Amniotic epithelial cell (primary cell): ENCODE results near the gene CEP192.
A peak's percentile ranks its signal among the peaks of the same experiment; 100 is the strongest.

Source experiments
- DNase-seq: peaks from one replicate; pipeline ENCODE4 v3.0.0-alpha.2; 2010; ENCODE audit warnings: low read depth

Gene CEP192

DNA sequence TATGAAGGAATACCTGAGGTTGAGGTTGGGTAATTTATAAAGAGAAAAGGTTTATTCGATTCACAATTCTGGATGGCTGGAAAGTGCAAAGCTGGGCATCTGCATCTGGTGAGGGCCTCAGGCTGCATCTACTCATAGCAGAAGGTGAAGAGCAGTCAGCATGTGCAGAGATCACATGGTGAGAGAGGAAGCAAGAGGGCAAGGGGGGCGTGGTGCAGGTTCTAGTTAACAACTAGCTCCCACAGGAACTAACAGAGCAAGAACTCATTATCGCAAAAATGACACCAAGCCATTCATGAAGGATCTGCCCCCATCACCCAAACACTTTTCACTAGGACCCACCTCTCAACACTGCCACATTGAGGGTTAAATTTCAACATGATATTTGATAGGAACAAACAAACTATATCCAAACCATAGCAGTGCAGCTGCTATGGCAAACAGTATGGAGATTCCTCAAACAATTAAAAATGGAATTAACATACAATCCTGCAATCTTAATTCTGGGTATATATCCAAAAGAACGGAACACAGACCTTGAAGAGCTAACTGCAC, 154.6 kb downstream of the CEP192 start:
- DNase-seq = no peak

DNA sequence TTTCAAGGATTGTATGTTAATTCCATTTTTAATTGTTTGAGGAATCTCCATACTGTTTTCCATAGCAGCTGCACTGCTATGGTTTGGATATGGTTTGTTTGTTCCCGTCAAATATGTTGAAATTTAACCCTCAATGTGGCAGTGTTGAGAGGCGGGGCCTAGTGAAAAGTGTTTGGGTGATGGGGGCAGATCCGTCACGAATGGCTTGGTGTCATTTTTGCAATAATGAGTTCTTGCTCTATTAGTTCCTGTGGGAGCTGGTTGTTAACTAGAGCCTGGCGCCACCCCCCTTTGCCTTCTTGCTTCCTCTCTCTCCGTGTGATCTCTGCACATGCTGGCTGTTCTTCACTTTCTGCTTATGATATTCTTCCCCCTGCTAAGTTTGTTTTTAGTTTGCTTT, 156.0 kb downstream of the CEP192 start:
- DNase-seq = no peak

DNA sequence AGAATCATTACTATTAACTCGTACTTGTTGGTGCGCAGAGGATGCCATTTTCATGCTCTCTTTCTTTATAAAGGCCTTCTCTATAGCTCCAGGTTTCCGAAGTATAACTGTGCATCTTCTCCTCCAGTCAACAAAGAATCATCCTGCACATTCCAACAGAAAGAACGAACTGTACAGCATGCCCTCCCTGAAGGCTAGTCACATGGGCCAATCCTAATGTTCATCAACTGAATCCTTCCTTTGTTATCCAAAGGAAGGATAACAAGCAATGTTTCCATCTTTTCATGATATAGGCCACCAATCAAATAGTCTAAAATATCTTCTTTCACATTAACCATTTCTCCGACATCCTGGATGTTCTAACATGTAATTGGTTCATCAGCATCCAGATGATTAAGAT, 160.5 kb downstream of the CEP192 start:
- no peak for DNase-seq

DNA sequence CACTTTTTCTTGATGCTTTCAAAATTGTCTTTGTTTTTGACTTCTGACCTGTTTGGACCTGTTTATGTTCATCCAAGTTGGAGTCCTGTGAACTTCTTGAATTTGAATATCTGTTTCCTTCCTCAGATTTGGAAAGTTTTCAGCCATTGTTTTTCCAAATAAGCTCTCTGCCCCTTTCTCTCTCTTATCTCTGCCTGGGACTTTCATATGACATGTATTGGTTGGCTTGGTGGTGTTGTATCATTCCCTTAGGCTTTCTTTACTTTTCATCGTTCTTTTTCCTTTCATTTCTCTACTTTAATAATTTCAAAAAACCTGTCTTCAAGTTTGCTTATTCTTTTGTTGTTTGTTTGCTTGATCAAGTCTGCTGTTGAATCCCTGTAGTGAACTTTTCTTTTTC, 167.3 kb downstream of the CEP192 start:
- no peak for DNase-seq

DNA sequence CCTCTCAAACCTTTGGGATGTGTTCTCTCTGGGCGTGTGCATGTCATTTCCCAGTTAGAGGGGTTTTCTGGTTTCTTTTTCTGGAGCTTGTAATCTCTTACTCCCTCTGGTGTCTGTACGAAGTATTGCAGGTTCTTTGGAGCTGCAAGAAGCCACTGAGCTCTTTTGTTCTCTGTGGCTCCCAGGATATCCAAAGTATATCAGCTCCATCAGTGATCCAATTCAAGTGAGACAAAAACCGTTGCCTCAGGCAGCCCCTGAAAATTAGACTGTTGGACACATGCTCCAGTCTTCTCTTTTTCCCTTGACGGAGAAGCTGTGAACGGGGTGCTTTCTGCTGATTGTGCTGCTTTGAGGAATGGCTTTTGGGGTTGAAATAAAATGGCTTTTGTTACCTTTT, 168.4 kb downstream of the CEP192 start:
- DNase-seq = peak; percentile 60

DNA sequence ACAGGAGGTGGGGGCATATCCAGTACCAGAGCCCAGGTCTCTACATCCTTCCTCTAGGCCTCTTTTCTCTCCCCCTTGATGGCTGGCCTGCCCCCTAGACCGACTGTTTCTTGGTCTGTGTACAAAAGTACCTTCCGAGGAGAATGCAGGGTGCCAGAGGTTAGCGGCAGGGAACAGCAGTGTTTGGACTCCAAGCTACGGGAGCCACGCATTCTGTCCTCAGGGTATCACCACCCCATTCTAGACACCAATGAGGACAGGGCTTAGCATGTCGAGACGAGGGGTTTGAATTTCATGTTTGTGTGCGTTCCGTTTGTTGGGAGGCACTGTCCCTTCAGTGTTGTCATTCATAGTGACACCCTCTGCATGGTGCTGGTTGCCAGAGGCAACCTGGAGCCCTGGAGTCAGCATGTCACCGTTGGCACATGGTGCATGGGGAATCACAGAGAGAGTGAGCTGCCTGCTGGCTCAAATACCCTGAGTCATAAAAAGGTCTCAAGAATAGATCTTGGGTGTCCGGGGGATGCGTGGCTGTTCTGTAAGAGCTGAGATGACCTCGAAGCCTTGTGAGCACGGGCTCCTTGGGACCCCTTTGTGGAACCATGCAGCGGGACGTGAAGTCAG, 170.2 kb downstream of the CEP192 start:
- DNase-seq = no peak

DNA sequence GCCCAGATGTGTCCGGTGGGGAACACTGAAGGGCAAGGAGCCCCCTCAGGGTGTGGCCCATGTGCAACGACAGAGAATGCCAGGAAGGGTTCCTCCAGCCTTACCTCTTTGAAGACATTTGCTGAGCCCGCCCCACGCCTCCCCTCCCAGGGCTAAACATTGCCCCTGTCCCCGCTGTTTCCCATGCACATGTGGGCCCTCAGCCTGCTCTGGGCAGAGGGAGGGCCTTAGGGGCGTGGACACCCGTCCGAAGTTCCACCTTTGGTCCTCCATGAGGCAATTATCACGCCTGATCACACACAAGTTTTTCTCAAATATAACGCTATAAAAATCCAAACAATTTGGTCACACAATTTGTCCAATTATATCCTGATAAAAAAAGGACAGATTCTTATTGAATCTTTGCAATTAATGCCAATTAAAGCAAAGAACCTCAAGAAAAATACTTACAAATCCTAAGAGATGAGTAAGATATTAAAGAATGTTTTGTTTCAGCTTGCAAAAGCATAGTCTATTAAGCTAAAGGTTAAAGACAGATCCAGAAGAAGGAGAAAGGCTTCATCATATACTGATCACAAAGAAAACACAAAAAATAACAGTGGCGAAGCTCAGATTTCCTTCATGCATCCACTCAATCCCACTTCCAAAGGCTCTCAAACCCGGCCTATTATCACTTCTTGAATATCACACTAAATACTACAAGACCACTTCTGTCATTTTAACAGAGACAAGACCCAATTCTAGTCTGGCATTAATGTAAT, 172.2 kb downstream of the CEP192 start:
- no peak for DNase-seq

DNA sequence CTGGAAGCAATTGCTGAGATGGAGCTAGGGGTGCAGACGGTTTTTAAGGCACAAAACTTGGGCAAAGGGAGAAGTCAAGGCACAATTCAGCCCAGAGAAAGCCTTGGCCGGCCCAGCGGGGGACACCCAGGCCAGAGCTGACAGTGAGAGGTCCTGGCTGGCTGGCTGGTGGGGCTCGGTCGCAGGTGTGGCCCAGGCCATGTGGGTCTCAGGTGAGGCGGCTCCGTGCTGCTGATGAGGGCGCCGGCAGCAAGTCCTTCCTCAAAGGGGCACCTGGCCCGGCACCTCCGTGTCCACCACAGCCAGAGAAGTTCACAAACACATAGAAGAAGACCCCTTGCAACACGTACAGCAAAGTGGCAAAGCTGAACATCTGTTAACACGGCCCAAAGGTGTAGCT, 173.2 kb downstream of the CEP192 start:
- DNase-seq = no peak

DNA sequence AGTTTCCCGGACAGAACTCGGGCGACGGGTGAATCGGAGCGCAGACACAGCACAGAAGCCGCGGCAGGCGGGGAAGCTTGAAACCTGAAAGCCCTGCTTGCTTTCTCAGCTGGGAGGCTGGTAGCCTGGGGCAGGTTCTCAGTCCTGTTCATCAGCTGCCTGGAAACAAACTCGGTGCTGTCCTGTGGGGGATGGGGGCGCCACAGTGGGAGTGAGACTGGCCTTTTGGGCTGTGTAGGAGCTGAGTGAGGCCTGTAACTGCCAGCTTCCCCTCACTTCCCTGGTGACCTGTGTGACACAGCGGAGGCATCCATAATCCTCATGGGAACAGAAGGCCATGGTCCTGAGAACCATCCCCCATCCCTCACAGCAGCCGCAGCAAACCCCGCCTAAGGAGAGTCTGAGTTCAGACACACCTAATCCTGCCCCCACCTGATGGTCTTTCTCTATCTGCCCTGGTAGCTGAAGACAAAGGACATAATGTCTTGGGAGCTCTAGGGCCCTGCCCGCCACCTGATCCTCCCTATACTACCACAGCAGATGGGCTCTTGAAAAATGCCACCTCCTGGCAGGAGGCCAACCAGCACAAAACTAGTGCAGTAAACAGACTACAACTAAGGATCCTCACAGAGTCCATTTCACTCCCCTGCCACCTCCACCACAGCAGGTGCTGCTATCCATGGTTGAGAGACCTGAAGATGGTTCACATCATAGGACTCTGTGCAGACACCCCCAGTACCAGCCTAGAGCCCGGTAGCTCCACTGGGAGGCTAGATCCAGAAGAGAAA, 174.7 kb downstream of the CEP192 start:
- no peak for DNase-seq

DNA sequence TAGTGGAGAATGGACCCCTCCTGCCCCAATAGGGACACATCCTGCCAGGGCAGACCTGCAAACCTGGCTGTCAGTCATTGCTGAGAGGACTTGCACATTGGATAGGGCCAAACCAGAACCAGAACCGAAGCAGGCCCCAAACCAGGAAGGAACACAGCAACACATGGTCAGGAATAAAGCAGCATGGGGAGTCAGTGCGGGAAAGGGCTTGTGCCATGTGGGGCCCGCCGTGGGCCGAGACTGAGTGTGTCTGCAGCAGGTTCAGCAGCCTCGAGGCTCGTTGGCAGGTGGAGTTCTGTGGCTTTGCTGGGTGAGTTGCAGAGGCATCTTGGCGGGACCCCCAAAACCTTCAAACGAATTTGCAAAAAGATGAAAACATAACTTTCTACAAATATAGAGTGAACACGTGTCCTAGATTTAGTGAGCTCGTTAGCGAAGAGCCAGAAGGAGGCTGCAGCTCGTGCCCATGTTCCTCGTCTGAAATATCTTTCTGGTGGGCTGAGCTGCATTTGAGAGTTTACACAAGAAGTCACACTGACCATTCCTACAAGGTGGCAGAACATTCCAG, 182.5 kb downstream of the CEP192 start:
- no peak for DNase-seq
